NT2/D1 (cell line): ENCODE measurements around the gene FAM170B.

ENCODE experiments used
- DNase-seq: peaks from one replicate; pipeline ENCODE4 v3.0.0-alpha.2; 2011; ENCODE audit warnings: low read depth, low spot score
- H3K27me3 ChIP-seq: 2 replicates; pipeline ENCODE4 v1.6.0; 2011; ENCODE audit warnings: mild to moderate bottlenecking; ENCODE audit not compliant: insufficient read length, insufficient read depth
- H3K36me3 ChIP-seq: 2 replicates; pipeline ENCODE4 v1.6.1; 2011; ENCODE audit warnings: mild to moderate bottlenecking, low read length, mixed read lengths; ENCODE audit not compliant: insufficient read depth, insufficient read length
- H3K4me1 ChIP-seq: 2 replicates; pipeline ENCODE4 v1.5.1; 2011; ENCODE audit not compliant: insufficient read depth, insufficient read length
- H3K4me3 ChIP-seq: 2 replicates; pipeline ENCODE4 v1.5.1; 2011; ENCODE audit warnings: low read depth; ENCODE audit not compliant: insufficient read length
- H3K9ac ChIP-seq: 2 replicates; pipeline ENCODE4 v1.6.0; 2011; ENCODE audit warnings: low read depth; ENCODE audit not compliant: insufficient read length
- H3K9me3 ChIP-seq: 2 replicates; pipeline ENCODE4 v1.5.1; 2011; ENCODE audit warnings: mild to moderate bottlenecking, low read length; ENCODE audit not compliant: insufficient read depth
- SUZ12 ChIP-seq: IDR thresholded peaks from 2 replicates; pipeline ENCODE4 v1.6.1; 2011; ENCODE audit not compliant: insufficient read length, insufficient read depth; ENCODE audit errors: extremely low read depth
- YY1 ChIP-seq: IDR thresholded peaks from 2 replicates; pipeline ENCODE4 v1.6.1; 2011; ENCODE audit not compliant: insufficient read length, insufficient read depth
- ZNF274 ChIP-seq: IDR thresholded peaks from 2 replicates; pipeline ENCODE4 v1.6.1; 2011; ENCODE audit warnings: mild to moderate bottlenecking, low read depth, low read length

The FAM170B gene

DNA sequence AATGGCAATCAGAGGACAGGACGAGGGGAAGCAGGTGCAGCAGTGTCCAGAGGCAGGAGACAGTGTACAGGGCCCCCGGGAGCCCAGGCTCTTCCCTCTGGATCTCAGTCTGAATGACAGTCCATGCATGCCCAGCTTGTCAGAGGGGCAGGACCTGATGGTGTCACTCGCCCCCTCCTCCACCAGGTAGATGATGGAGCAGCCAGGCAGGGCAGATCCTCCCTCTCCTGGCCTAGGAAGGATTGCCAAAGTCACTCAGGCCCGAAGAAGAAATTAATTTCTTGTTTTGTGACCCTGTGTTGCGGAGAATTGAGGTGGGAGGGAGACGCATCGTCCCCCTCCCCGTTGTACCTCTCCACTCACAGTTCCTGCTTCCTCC is 22.5 kb downstream of the FAM170B start:
- DNase-seq: no peak
- no peaks in the 10 kb centered on the region for H3K36me3 ChIP-seq
- peaks cover 8% of the 10 kb centered on the region for H3K27me3 ChIP-seq
- no peaks in the 10 kb centered on the region for H3K9me3 ChIP-seq
- TF ChIP-seq ZNF274 (no peak), SUZ12 (no peak), YY1 (no peak)
- H3K4me3 ChIP-seq: no peak overlapping the region
- H3K9ac ChIP-seq: no peak overlapping the region
- peaks cover 5% of the 10 kb centered on the region for H3K4me1 ChIP-seq

DNA sequence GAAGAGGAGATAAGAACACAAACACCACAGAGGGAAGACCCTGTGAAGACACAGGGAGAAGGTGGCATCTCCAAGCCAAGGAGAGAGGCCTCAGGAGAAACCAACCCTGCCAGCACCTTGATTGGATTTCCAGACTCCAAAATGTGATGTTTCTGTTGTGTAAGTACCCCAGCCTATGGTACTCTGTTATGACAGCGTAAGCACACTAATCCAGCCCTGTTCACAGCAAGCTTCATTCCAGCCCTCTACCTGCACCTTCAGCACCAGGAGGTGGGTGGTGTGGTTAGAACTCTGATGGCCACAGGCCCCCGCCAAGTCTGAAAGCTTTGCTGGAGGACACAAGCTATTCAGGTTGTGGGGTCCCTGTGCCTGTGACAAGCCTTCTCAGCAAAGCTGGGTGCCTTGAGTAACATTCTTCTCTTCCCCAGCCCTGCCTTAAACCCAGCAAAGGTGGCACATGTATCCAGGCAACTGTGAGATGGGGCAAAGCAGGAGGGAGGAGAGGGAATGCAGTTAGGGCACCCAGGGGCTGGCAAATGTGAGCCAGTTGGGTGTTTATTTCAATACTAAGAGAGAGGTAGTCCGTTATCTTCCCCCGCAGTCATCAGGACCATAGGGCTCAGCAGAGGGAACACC is 23.0 kb downstream of the FAM170B start:
- peaks cover 6% of the 10 kb centered on the region for H3K27me3 ChIP-seq
- H3K4me1 ChIP-seq: peaks cover 5% of the 10 kb centered on the region
- H3K36me3 ChIP-seq: no peaks in the 10 kb centered on the region
- H3K9me3 ChIP-seq: no peaks in the 10 kb centered on the region
- DNase-seq: no peak
- H3K4me3 ChIP-seq: no peak overlapping the region
- no peak overlapping the region for H3K9ac ChIP-seq
- no peak for TF ChIP-seq YY1
- no peak for TF ChIP-seq SUZ12
- no peak for TF ChIP-seq ZNF274

DNA sequence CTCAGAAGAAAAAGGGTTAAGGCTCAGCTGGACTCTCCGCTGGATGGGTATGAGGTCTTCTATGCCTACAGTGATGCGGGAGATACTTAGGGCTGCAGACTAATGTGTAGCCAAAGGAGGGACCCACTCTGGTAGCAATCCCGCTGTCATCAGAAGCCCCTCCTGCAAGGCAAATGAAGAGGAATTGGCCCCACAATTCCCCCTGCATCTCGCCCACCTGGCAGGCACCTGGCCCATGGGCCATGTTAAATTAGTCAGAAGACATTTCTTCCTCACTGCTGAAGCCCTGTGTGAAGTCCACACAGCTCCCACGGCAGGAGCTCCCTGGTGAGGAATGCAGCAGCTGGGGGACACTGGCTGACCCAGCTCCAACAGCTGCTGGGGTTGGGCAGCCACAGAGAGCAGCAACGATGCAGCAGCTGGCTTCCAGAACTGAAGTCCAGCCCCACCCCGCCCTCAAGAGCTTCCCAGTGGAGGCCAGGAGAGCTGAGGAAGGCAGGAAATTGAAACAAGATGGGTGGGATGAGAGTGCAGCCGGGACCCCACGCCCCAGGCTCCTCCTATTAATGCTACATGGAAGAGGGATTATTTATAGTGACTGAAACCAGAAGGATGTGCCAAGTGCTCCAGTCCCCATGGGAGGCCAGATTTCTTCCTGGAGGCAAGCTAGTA is 24.0 kb downstream of the FAM170B start:
- peaks cover 3% of the 10 kb centered on the region for H3K27me3 ChIP-seq
- no peaks in the 10 kb centered on the region for H3K36me3 ChIP-seq
- DNase-seq: no peak
- H3K4me1 ChIP-seq: peaks cover 4% of the 10 kb centered on the region
- no peaks in the 10 kb centered on the region for H3K9me3 ChIP-seq
- H3K9ac ChIP-seq: no peak overlapping the region
- H3K4me3 ChIP-seq: no peak overlapping the region
- TF ChIP-seq YY1 (no peak), ZNF274 (no peak), SUZ12 (no peak)

GRCh38 chr10:49108656-49109055 is 25.2 kb downstream of the FAM170B start:
- H3K9ac ChIP-seq: no peak overlapping the region
- H3K4me1 ChIP-seq: peaks cover 2% of the 10 kb centered on the region
- TF ChIP-seq YY1 (no peak), SUZ12 (no peak), ZNF274 (no peak)
- H3K9me3 ChIP-seq: no peaks in the 10 kb centered on the region
- DNase-seq: no peak
- no peaks in the 10 kb centered on the region for H3K36me3 ChIP-seq
- no peaks in the 10 kb centered on the region for H3K27me3 ChIP-seq
- no peak overlapping the region for H3K4me3 ChIP-seq

GRCh38 chr10:49107887-49108267 is 25.9 kb downstream of the FAM170B start:
- TF ChIP-seq ZNF274 (no peak), YY1 (no peak), SUZ12 (no peak)
- H3K27me3 ChIP-seq: no peaks in the 10 kb centered on the region
- peaks cover 2% of the 10 kb centered on the region for H3K4me1 ChIP-seq
- H3K9ac ChIP-seq: no peak overlapping the region
- no peak for DNase-seq
- no peak overlapping the region for H3K4me3 ChIP-seq
- no peaks in the 10 kb centered on the region for H3K9me3 ChIP-seq
- H3K36me3 ChIP-seq: no peaks in the 10 kb centered on the region

DNA sequence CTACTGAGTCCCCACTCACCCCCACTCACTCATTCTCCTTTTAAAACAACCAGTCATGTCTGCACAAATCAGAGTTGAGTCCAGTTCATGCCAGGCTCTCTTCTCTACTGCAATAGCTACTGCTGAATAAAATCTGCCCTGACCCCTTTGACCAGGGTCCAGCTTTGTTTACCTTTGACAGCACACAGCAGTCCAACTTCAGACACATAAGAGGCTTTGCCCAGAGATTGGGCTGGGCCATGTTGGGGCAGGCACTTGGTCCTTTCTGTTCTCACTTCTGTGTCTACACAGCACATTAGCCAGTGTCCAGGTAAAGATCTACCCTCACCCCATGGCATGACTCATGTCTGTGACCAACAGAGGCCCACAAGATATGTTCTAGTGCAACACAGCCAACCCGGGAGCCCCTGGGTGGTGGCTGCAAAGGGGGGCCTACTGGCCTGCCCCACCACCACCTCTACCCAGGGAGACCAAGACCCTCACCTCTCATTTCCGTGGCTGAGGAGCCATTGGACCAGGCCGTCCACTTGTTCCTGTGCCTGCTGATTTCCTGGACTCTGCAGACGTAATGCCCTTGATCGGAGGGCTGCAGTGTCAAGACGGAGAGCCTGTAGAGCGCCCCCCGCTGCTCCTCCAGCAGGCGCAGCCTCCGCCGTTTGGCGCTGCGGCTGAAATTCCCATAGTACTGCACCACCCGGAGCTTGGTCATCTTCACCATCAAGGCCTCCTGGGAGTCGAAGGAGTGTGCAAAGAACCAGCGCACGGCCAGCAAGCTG is 26.5 kb downstream of the FAM170B start:
- Histone ChIP-seq H3K4me1 (peaks cover 2% of the 10 kb centered on the region), H3K36me3 (no peaks in the 10 kb centered on the region), H3K4me3 (no peak overlapping the region), H3K9me3 (no peaks in the 10 kb centered on the region), H3K27me3 (no peaks in the 10 kb centered on the region), H3K9ac (no peak overlapping the region)
- DNase-seq: no peak
- TF ChIP-seq SUZ12 (no peak), ZNF274 (no peak), YY1 (no peak)

GRCh38 chr10:49106451-49106850 is 27.4 kb downstream of the FAM170B start:
- Histone ChIP-seq H3K27me3 (no peaks in the 10 kb centered on the region), H3K9ac (no peak overlapping the region), H3K4me1 (peaks cover 2% of the 10 kb centered on the region), H3K36me3 (no peaks in the 10 kb centered on the region), H3K4me3 (no peak overlapping the region), H3K9me3 (no peaks in the 10 kb centered on the region)
- DNase-seq: no peak
- no peak for TF ChIP-seq SUZ12
- no peak for TF ChIP-seq ZNF274
- no peak for TF ChIP-seq YY1
